GM18517 (cell line): Measurements from ENCODE around the gene AKR1D1.

Experiments
- ATAC-seq: cut with Tn5 transposase; IDR thresholded peaks from one replicate; pipeline ENCODE4 v1.9.1; 2021; ENCODE audit warnings: mild to moderate bottlenecking, moderate library complexity; ENCODE audit not compliant: unreplicated experiment

AKR1D1 gene

DNA sequence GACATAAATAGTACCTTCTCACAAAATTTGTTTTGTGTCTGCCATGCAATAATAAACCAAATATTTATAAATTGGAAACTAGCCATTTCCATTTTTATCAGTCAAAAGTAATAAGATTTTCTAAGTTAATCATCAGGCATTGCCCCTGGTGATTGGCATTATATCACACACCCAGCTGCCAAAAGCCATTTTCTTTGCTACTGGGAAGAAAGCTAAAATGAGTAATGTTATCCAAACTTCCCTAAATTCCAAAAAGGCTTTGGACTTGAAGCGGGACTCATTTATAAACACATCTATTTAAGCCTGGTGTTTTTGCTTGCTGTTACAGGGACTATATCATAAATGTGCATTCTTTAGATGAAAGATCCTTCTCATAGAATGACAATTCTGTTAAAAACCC lies 86.0 kb downstream of the AKR1D1 start:
- no peak for ATAC-seq

DNA sequence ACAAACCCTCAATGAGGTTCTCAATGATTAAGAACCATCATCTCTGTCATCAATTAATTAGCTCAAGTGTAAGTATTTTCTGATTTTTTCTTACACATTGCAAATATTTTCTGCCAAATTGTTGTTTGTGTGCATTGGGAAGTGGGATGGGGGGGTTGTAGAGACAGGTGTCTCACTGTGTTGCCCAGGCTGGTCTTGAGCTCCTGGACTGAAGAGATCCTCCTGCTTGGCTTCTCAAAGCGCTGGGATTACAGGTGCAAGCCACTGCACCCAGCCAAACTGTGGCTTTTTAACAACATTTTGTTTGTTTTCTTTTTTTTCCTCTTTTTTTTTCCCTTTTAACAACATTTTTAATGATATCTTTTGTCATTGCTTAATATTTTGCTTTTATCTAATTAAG lies 87.5 kb downstream of the AKR1D1 start:
- ATAC-seq, result no peak

DNA sequence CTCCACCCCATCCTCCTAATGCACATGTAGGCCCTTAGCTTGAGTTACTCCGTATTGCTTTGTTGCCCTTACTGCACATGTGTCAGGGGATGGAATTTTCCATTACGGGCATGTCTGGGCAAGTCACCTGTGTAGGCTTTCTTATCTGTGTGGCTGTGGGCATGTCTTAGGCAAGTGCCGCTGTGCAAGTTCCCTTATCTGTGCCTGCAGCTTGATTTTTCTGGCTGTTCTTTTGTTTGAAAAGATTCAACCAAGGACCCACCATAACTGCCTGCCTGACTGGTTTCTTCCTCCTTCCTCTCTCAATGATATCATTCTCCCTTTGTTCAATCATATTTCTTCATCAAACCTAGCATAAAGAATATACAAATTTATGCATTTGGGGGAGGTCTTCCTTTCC lies 88.5 kb downstream of the AKR1D1 start:
- ATAC-seq, result no peak

DNA sequence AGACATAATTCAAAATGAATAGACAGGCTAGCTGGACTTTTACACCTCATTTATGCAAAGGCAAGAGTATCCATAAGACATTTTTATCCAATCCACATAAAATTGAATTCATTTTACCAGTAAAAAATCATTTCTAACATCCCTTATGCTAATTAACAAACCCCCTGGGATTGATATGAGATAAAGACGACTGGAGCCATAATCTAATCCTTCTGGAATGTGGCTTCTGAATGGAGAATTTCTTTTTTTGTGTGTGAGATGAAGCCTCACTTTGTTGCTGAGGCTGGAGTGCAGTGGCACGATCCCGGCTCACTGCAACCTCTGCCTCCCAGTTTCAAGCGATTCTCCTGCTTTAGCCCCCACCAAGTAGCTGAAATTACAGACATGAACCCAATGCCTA lies 90.4 kb downstream of the AKR1D1 start:
- ATAC-seq, result no peak

DNA sequence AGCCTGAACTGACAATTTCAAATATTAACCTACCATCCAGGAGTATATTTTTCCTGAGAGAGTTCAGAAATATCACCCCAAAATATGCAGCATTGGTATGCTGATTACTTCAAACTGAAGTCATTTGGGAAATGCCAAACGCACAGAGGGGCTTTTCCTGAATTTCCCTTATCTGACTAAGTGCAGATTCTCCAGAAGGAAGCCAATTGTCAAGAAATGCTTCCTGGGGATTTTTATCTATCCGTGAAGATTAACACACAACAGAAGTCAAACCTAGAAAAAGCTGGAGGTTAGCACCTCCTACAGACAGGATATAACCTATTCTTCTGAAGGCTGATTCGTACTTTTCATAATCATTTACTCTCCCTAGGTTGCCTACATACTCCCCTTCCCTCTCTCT lies 91.0 kb downstream of the AKR1D1 start:
- no peak for ATAC-seq

DNA sequence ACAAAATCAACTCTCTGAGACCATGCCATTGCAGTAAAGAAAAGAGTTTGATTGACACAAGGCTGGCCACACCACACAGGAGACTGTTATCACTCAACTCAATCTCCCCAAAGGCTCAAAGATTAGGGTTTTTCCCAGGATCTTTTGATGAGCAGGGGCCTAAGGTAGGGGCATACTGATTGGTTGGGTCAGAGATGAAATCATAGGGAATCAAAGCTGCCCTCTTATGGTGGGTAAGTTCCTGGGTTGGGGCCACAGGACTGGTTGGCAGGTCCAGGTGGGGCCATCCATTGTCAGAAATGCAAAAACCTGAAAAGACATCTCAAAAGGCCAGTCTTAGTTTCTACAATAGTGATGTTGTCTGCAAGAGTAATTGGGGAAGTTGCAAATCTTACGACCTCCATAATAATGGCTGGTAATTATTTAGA lies 91.6 kb downstream of the AKR1D1 start:
- ATAC-seq, result no peak
